22Rv1 (cell line): ENCODE results near the gene ZNF639.

Experiments
- CTCF ChIP-seq: fragments of 450-650 bp; IDR thresholded peaks from 2 replicates; pipeline ENCODE4 v1.5.1; 2017; ENCODE audit warnings: mild to moderate bottlenecking
- ZFX ChIP-seq: fragments of 450-650 bp; IDR thresholded peaks from 2 replicates; pipeline ENCODE4 v1.6.1; 2017; ENCODE audit warnings: antibody characterized with exemption, borderline replicate concordance

GRCh38 chr3:179301645-179302044, 21.2 kb upstream of the ZNF639 start:
- TF ChIP-seq CTCF: no peak
- TF ChIP-seq ZFX: no peak
